IgD-negative memory B cell (primary cell): ENCODE measurements around the gene CDC42EP1. TPM values are rescaled to one million over a fixed set of nuclear protein-coding genes. Genes with fewer than 3 reads are reported as not detected.
"Not testable (repeated sequence)": the region's sequence is repeated elsewhere in the genome, so short reads cannot be mapped to it uniquely, and the experiment has no call there.

Experiments
- H3K27ac Mint-ChIP-seq, 3 donors: one replicate each; pipeline ENCODE4 v1.8.0; 2020 to 2022; ENCODE audit warnings: mild to moderate bottlenecking in 3 of 3, mixed read lengths in 3 of 3, moderate library complexity in 1 of 3
- H3K27me3 Mint-ChIP-seq: one replicate; pipeline ENCODE4 v1.8.0; 2021; ENCODE audit warnings: mixed read lengths
- H3K36me3 Mint-ChIP-seq: one replicate; pipeline ENCODE4 v1.8.0; 2020; ENCODE audit warnings: mild to moderate bottlenecking, mixed read lengths
- H3K4me1 Mint-ChIP-seq, 3 donors: one replicate each; pipeline ENCODE4 v1.8.0; 2020 to 2022; ENCODE audit warnings: mixed read lengths in 3 of 3, mild to moderate bottlenecking in 1 of 3
- H3K4me3 Mint-ChIP-seq, 4 donors: one replicate each; pipeline ENCODE4 v1.8.0; 2020 to 2022; ENCODE audit warnings: mild to moderate bottlenecking in 4 of 4, mixed read lengths in 4 of 4, moderate library complexity in 3 of 4
- H3K9me3 Mint-ChIP-seq, 3 donors: one replicate each; pipeline ENCODE4 v1.8.0; 2020 to 2021; ENCODE audit warnings: mixed read lengths in 3 of 3, mild to moderate bottlenecking in 1 of 3
- polyA plus RNA-seq: library from polyadenylated mRNA; unstranded; fragments of 300-500 nt; fragmentation: Illumina TruSeq; gene quantifications from one replicate; pipeline ENCODE4 v1.2.3, GENCODE V29; 2021

CDC42EP1 gene
- polyA plus RNA-seq, 1 donor from 2014 or later: 0.19 TPM

GRCh38 chr22:37571258-37571991 is 11.1 kb downstream of the CDC42EP1 start:
- H3K4me1 Mint-ChIP-seq: peaks cover 7 to 10% (median 8%) of the 10 kb centered on the region in 3 donors
- H3K36me3 Mint-ChIP-seq: no peaks in the 10 kb centered on the region
- H3K4me3 Mint-ChIP-seq: no peak overlapping the region
- no peaks in the 10 kb centered on the region for H3K9me3 Mint-ChIP-seq
- H3K27me3 Mint-ChIP-seq: peaks cover 8% of the 10 kb centered on the region
- no peak overlapping the region for H3K27ac Mint-ChIP-seq

- Mint-ChIP-seq H3K9me3 (no peaks in the 10 kb centered on the region), H3K27ac (peak overlapping the region in 1 of 3 donors; percentile 80), H3K4me3 (no peak overlapping the region), H3K27me3 (peaks cover 7% of the 10 kb centered on the region), H3K36me3 (no peaks in the 10 kb centered on the region), H3K4me1 (peaks cover 5 to 9% (median 6%) of the 10 kb centered on the region in 3 donors)
These were observed 11.7 kb downstream of the CDC42EP1 start for GRCh38 chr22:37571992-37572373.

- H3K36me3 Mint-ChIP-seq: peaks cover 2% of the 10 kb centered on the region
- no peaks in the 10 kb centered on the region for H3K9me3 Mint-ChIP-seq
- H3K27ac Mint-ChIP-seq: no peak overlapping the region
- H3K27me3 Mint-ChIP-seq: no peaks in the 10 kb centered on the region
- H3K4me1 Mint-ChIP-seq: peaks cover 4 to 9% (median 5%) of the 10 kb centered on the region in 3 donors
- no peak overlapping the region for H3K4me3 Mint-ChIP-seq
These were observed 15.3 kb downstream of the CDC42EP1 start for GRCh38 chr22:37575490-37576003.

- Mint-ChIP-seq H3K4me1 (peaks cover 0 to 9% (median 9%) of the 10 kb centered on the region in 3 donors), H3K4me3 (no peak overlapping the region), H3K36me3 (peaks cover 2% of the 10 kb centered on the region), H3K9me3 (no peaks in the 10 kb centered on the region), H3K27ac (no peak overlapping the region), H3K27me3 (peaks cover 6% of the 10 kb centered on the region)
These were observed 17.7 kb downstream of the CDC42EP1 start for GRCh38 chr22:37578002-37578401.

- Mint-ChIP-seq H3K27ac (no peak overlapping the region), H3K36me3 (peaks cover 5% of the 10 kb centered on the region), H3K27me3 (peaks cover 6% of the 10 kb centered on the region), H3K4me3 (peak overlapping the region in 2 of 4 donors; percentile 32 to 43), H3K4me1 (peaks cover 0 to 9% (median 9%) of the 10 kb centered on the region in 3 donors), H3K9me3 (no peaks in the 10 kb centered on the region)
These were observed 21.2 kb downstream of the CDC42EP1 start for GRCh38 chr22:37581504-37581903.

- H3K27ac Mint-ChIP-seq: no peak overlapping the region
- H3K4me3 Mint-ChIP-seq: no peak overlapping the region
These were observed 22.2 kb downstream of the CDC42EP1 start for GRCh38 chr22:37582526-37582925.

GRCh38 chr22:37588546-37589215 is 28.4 kb downstream of the CDC42EP1 start:
- Mint-ChIP-seq H3K4me3 (no peak overlapping the region), H3K9me3 (no peaks in the 10 kb centered on the region), H3K36me3 (peaks cover 5% of the 10 kb centered on the region), H3K27me3 (peaks cover 7% of the 10 kb centered on the region), H3K4me1 (peaks cover 9 to 13% (median 9%) of the 10 kb centered on the region in 3 donors), H3K27ac (no peak overlapping the region)

More at GRCh38 chr22:37582526-37582925, 22.2 kb downstream of the CDC42EP1 start:
- Mint-ChIP-seq H3K9me3 (no peaks in the 10 kb centered on the region), H3K4me1 (peaks cover 0 to 9% (median 9%) of the 10 kb centered on the region in 3 donors), H3K27me3 (peaks cover 6% of the 10 kb centered on the region), H3K36me3 (peaks cover 5% of the 10 kb centered on the region)

- Mint-ChIP-seq H3K27ac (no peak overlapping the region), H3K36me3 (peaks cover 5% of the 10 kb centered on the region), H3K4me3 (no peak overlapping the region), H3K9me3 (no peaks in the 10 kb centered on the region), H3K27me3 (peaks cover 7% of the 10 kb centered on the region), H3K4me1 (peaks cover 9 to 13% (median 9%) of the 10 kb centered on the region in 3 donors)
These were observed 29.4 kb downstream of the CDC42EP1 start for GRCh38 chr22:37589636-37590035.

GRCh38 chr22:37591081-37591480 is 30.8 kb downstream of the CDC42EP1 start:
- H3K4me3 Mint-ChIP-seq, H3K9me3 Mint-ChIP-seq, H3K27me3 Mint-ChIP-seq, H3K27ac Mint-ChIP-seq, H3K36me3 Mint-ChIP-seq: not testable (repeated sequence)
- H3K4me1 Mint-ChIP-seq: peaks cover 9 to 13% (median 9%) of the 10 kb centered on the region in 3 donors

- Mint-ChIP-seq H3K4me1 (peaks cover 9 to 13% (median 9%) of the 10 kb centered on the region in 3 donors), H3K4me3 (peak overlapping the region in 3 of 4 donors; percentile 75 to 92 (median 89)), H3K27me3 (peaks cover 9% of the 10 kb centered on the region), H3K27ac (no peak overlapping the region), H3K36me3 (peaks cover 2% of the 10 kb centered on the region), H3K9me3 (no peaks in the 10 kb centered on the region)
These were observed 31.6 kb downstream of the CDC42EP1 start for GRCh38 chr22:37591823-37592404.

GRCh38 chr22:37594237-37594636 is 34.0 kb downstream of the CDC42EP1 start:
- Mint-ChIP-seq H3K4me1 (peaks cover 9 to 13% (median 9%) of the 10 kb centered on the region in 3 donors), H3K27ac (no peak overlapping the region), H3K9me3 (no peaks in the 10 kb centered on the region), H3K4me3 (no peak overlapping the region), H3K36me3 (peaks cover 2% of the 10 kb centered on the region), H3K27me3 (peaks cover 5% of the 10 kb centered on the region)

GRCh38 chr22:37599153-37599552 is 38.9 kb downstream of the CDC42EP1 start:
- peaks cover 0 to 7% (median 5%) of the 10 kb centered on the region in 3 donors for H3K4me1 Mint-ChIP-seq
- no peaks in the 10 kb centered on the region for H3K9me3 Mint-ChIP-seq
- no peaks in the 10 kb centered on the region for H3K36me3 Mint-ChIP-seq
- H3K4me3 Mint-ChIP-seq: peak overlapping the region in 1 of 4 donors; percentile 65
- peaks cover 8% of the 10 kb centered on the region for H3K27me3 Mint-ChIP-seq
- H3K27ac Mint-ChIP-seq: no peak overlapping the region

- H3K4me3 Mint-ChIP-seq: no peak overlapping the region
- no peak overlapping the region for H3K27ac Mint-ChIP-seq
- no peaks in the 10 kb centered on the region for H3K36me3 Mint-ChIP-seq
- peaks cover 8% of the 10 kb centered on the region for H3K27me3 Mint-ChIP-seq
- no peaks in the 10 kb centered on the region for H3K9me3 Mint-ChIP-seq
- peaks cover 0 to 7% (median 5%) of the 10 kb centered on the region in 3 donors for H3K4me1 Mint-ChIP-seq
These were observed 40.9 kb downstream of the CDC42EP1 start for GRCh38 chr22:37601203-37601539.

GRCh38 chr22:37601540-37602442 is 41.5 kb downstream of the CDC42EP1 start:
- Mint-ChIP-seq H3K27ac (no peak overlapping the region), H3K4me3 (no peak overlapping the region), H3K27me3 (peaks cover 8% of the 10 kb centered on the region), H3K4me1 (peaks cover 0 to 7% (median 5%) of the 10 kb centered on the region in 3 donors), H3K9me3 (no peaks in the 10 kb centered on the region), H3K36me3 (no peaks in the 10 kb centered on the region)
